ENCODE measurements around the gene LEKR1.

DNA sequence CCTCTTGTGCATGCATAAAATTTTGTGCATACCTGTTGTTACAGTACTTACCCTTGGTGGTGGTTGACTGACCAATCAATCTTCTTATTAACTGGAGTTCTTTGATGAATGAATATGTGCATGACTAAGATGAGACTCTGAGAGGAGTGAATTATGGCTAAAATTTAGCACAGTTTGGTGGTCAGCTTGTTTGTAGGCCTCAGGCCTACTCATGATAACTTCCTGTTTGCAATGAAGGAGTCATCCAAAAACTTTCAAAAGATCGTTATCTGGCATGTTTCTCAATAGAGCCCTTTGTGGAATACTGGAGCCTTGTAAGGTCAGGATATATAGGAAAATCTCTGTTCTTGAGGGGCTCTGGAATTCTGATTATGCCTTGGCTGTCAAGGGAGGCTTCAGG, 66.5 kb downstream of the LEKR1 start:
- TF ChIP-seq, protein P1, sequence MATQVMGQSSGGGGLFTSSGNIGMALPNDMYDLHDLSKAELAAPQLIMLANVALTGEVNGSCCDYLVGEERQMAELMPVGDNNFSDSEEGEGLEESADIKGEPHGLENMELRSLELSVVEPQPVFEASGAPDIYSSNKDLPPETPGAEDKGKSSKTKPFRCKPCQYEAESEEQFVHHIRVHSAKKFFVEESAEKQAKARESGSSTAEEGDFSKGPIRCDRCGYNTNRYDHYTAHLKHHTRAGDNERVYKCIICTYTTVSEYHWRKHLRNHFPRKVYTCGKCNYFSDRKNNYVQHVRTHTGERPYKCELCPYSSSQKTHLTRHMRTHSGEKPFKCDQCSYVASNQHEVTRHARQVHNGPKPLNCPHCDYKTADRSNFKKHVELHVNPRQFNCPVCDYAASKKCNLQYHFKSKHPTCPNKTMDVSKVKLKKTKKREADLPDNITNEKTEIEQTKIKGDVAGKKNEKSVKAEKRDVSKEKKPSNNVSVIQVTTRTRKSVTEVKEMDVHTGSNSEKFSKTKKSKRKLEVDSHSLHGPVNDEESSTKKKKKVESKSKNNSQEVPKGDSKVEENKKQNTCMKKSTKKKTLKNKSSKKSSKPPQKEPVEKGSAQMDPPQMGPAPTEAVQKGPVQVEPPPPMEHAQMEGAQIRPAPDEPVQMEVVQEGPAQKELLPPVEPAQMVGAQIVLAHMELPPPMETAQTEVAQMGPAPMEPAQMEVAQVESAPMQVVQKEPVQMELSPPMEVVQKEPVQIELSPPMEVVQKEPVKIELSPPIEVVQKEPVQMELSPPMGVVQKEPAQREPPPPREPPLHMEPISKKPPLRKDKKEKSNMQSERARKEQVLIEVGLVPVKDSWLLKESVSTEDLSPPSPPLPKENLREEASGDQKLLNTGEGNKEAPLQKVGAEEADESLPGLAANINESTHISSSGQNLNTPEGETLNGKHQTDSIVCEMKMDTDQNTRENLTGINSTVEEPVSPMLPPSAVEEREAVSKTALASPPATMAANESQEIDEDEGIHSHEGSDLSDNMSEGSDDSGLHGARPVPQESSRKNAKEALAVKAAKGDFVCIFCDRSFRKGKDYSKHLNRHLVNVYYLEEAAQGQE (IDR thresholded peaks at IDR 0.05; ENCODE audit: insufficient read depth in 1 of 2, low read depth in 2 of 2, low read length in 2 of 2) = no peak
- TF ChIP-seq POLR2AphosphoS5 (IDR thresholded peaks at IDR 0.05; ENCODE audit: low read depth, low read length) = no peak
- no peak for TF ChIP-seq TAF1 (IDR thresholded peaks at IDR 0.05; ENCODE audit: borderline replicate concordance, insufficient read depth, low read length)

Data from PFSK-1 (cell line).